Endothelial cell of hepatic sinusoid (primary cell): ENCODE measurements around the gene TDRD3.
"Not testable (repeated sequence)": the region's sequence is repeated elsewhere in the genome, so short reads cannot be mapped to it uniquely, and the experiment has no call there.

ENCODE experiments used
- in situ Hi-C: cut with HindIII; loops from 2 replicates; pipeline ENCODE4 v1.10.0; 2017; ENCODE audit warnings: low sequenced_read_pairs

TDRD3 gene

GRCh38 chr13:60398379-60398891, 1.4 kb downstream of the TDRD3 start:
- in situ Hi-C loops = no loop called here

GRCh38 chr13:60398907-60399589, 2.0 kb downstream of the TDRD3 start:
- in situ Hi-C loops = no loop called here

DNA sequence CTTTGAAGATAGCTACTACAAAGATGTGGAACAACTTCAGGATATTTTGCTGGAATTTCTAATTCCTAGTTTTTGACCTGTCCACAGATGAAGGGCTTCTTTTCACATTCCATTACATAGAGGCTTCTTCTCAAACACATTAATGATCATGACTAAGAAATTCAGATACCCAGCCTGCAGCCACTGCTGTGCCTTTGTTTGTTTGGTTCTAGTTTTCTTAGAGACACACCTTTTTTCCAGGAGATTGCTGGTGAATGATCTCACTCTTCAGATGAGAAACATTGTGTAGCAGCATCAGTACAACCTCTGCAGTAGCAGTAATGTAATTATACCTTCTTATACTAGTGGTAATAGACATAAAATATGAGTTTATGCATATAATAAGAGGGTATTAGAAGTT, 5.0 kb downstream of the TDRD3 start:
- in situ Hi-C loops = no loop called here

GRCh38 chr13:60407095-60407494, 10.1 kb downstream of the TDRD3 start:
- in situ Hi-C loops = no loop called here

DNA sequence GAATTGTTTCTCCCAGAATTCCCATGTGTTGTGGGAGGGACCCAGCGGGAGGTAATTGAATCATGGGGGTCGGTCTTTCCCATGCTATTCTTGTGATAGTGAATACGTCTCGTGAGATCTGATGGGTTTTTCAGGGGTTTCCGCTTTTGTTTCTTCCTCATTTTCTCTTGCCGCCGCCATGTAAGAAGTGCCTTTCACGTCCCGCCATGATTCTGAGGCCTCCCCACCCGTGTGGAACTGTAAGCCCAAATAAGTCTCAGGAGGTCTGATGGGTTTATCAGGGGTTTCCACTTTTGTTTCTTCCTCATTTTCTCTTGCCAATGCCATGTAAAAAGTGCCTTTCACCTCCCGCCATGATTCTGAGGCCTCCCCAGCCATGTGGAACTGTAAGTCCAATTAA, 10.8 kb downstream of the TDRD3 start:
- in situ Hi-C loops = not testable (repeated sequence)

DNA sequence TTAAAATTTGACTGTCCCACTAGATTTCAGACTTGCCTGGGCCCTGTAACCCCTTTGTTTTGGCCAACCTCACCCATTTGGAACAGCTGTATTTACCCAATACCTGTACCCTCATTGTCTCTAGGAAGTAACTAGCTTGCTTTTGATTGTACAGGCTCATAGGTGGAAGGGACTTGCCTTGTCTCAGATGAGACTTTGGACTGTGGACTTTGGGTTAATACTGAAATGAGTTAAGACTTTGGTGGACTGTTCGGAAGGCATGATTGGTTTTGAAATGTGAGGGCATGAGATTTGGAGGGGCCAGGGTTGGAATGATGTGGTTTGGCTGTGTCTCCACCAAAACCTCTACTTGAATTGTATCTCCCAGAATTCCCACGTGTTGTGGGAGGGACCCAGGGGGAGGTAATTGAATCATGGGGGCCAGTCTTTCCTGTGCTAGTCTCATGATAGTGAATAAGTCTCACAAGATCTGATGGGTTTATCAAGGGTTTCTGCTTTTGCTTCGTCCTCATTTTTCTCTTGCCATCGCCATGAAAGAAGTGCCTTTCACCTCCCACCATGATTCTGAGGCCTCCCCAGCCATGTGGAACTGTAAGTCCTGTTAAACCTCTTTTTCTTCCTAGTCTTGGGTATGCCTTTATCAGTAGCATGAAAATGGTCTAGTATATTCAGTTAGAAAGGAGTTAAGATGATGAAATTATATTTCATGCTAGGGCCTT, 12.7 kb downstream of the TDRD3 start:
- in situ Hi-C loops = not testable (repeated sequence)

DNA sequence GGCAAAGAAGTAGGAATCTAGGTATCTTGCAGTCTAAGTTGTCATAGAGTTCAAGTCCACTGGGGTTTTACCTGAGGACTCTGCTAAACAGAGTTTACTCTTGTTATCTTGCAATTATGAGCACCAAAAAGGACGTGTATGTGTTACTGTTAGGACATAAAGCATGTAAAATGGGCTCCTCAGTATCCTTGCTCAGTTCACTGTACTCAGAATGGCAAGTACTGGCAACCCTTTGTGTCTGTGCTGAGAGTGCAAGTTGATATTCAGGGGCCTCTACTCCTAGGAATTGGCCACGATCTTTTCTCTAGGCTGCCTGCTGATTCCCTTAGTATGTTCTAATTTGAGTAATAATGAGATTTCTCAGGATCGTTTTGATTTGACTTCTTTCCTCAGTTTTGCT, 13.3 kb downstream of the TDRD3 start:
- in situ Hi-C loops = no loop called here

- in situ Hi-C loops = no loop called here
These were observed 14.4 kb downstream of the TDRD3 start for GRCh38 chr13:60411464-60411863.

- in situ Hi-C loops = no loop called here
These were observed 15.0 kb downstream of the TDRD3 start for GRCh38 chr13:60411983-60412382.

- in situ Hi-C loops = no loop called here
These were observed 16.0 kb downstream of the TDRD3 start for GRCh38 chr13:60412909-60413616.

- in situ Hi-C loops = no loop called here
These were observed 17.2 kb downstream of the TDRD3 start for GRCh38 chr13:60414177-60414576.

- in situ Hi-C loops = loop anchor here (5.0 kb wide), 1 partner anchor 35 kb away; no protein-coding TSS in a partner anchor
These were observed 20.7 kb downstream of the TDRD3 start for GRCh38 chr13:60417734-60418133.

GRCh38 chr13:60418954-60419353, 21.9 kb downstream of the TDRD3 start:
- in situ Hi-C loops = loop anchor here (5.0 kb wide), 1 partner anchor 33 kb away; no protein-coding TSS in a partner anchor

DNA sequence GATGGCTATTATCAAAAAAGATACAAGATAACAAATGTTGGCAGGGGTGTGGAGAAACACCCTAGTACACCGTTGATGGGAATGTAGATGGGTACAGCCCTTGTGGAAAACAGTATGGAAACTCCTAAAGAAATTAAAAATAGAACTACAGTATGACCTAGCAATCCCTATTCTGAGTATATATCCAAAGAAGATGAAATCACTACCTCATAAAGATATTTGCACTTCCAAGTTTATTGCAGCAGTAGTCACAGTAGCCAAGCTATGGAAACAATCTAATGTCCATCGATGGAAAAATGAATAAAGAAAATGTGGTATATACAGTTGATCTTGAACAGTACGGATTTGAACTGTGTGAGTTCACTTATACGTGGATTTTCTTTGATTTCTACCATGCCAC, 28.3 kb downstream of the TDRD3 start:
- in situ Hi-C loops = no loop called here

DNA sequence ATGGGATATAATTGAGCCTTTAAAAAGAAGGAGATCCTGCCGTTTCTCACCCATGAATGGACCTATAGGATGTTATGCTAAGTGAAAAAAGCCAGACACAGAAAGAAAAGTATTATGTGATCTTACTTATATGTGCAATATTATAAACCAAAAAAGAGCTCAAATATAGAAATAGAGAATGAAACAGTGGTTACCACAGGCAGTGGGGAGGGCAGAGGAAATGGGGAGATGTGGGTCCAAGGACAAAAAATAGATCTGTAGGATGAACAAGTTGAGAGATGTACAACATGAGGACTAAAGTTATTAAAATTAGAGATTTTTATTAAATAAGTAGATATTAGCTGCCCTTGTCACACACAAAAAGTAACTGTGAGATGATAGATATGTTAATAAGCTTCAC, 29.1 kb downstream of the TDRD3 start:
- in situ Hi-C loops = no loop called here

DNA sequence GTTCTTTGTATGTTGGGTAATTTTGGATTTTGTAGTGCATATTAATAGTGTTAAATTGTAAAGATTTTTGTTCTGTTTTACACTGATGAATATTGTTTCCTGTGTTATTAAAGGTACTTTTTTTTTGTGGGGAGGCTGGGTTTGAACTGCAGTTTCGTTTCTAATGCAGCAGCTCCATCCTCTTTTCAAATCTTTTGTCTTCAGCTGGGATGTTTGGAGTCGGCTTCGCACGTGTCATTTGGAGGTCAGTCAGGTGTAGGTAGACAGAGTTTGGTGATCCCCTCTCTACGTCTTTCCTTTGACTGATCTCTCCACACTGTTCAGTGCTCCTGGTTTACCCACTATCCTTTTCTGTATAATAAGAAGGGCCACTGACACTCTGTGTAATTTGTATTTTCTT, 30.3 kb downstream of the TDRD3 start:
- in situ Hi-C loops = no loop called here

- in situ Hi-C loops = no loop called here
These were observed 34.2 kb downstream of the TDRD3 start for GRCh38 chr13:60431108-60431700.

DNA sequence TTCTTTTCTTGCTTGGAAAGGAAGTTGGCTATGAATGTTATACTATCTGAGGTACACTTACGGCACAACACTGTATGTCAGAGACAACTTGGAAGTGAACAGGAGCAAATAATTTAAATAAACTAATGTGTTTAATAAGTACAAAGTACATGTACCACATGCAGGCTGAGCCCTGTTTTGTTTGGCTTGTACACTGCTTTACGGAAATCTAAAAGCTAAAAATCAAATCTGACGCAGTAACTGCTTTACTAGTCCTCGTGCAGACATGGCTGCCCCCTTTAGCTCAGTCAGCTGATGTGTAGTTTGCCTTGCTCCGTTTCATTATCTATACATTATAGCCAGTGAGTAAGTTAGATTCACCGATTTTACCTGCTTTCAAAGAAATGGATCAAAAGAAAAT, 36.5 kb downstream of the TDRD3 start:
- in situ Hi-C loops = no loop called here

- in situ Hi-C loops = no loop called here
These were observed 38.8 kb downstream of the TDRD3 start for GRCh38 chr13:60435762-60436374.

- in situ Hi-C loops = no loop called here
These were observed 42.2 kb downstream of the TDRD3 start for GRCh38 chr13:60439201-60439600.

DNA sequence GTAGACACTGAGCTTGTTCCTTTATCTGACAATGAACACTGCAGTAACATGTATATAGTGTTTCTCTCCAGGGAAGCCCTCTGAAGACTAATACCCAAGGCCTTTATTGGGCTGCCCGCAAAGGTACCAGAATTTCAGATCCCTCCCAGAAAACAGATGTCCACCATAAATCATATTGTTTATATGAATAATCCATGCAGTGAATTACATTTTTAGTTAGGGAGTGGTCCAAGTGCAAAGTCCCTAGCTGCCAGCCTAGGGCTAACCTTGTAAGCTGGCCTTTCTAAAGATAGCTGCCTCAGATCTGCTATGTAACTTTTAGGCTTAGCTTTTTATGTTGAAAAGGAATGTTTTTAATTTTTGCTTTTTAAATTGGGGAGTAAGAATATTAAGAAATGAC, 44.7 kb downstream of the TDRD3 start:
- in situ Hi-C loops = no loop called here
